ENCODE results near the gene PRAMEF12.
"Not testable (repeated sequence)": the region's sequence is repeated elsewhere in the genome, so short reads cannot be mapped to it uniquely, and the experiment has no call there.

The PRAMEF12 gene

DNA sequence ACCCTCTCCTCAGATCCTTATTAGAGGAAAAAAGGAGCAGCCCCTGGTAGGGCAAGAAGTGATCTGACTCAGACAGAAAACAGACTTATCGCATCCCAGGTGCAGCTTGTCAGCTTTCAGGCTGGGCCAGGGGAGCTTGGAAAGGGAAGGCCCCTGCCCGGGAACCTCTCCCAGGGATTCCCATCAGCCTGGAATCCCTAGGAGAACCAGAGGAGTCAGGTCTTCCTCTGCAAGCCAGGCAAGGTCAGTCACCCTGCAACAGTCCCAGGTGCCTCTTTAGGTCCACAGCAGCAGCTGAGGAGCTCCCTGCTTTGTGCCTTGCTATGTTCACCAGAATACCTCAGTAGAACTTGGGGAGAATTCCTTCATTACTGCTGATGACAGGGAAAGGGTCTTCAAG is 2.9 kb upstream of the PRAMEF12 start:
- DNase-seq (ENCODE audit: low spot score): no peak

- no peak for DNase-seq (ENCODE audit: low spot score)
Measured at GRCh38 chr1:12771186-12771585, 2.4 kb upstream of the PRAMEF12 start.

DNA sequence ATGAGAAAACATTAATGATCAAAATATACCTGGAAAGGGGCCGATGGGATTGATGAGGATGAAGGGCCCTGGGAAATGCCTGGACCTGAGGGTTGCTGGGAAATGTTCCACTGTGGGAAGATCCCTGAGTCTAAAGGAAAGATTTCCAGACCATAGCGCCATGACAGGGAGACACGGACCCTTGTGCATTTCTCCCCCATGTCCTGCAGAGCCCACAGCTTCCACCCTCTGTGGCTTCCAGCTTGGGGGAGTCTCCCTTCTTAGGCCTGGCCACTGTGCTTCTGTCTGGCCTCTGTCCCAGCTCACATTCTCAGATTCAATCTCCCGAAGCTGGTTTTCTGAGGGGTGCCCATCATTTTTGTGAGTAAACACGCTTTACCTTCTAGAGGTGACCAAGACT is 1.0 kb upstream of the PRAMEF12 start:
- DNase-seq (ENCODE audit: low spot score): no peak

DNA sequence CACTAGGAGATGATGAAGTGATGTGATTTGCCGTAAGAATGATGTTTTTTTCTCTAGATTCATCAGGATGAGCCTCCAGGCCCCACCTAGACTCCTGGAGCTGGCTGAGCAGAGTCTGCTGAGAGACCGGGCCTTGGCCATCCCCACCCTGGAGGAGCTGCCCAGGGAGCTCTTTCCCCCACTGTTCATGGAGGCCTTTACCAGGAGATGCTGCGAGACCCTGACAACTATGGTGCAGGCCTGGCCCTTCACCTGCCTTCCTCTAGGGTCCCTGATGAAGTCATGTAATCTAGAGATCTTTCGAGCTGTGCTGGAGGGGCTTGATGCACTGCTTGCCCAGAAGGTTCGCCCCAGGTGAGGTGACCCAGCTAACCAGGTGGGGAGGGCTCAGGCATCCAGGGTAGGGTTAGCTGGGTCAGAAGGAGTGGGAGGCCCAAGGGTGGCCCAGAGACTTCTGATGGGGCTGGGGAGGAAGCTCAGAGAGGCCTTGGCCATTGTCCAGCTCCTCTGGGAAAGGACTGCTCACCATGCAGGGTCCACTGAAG is 1.3 kb downstream of the PRAMEF12 start:
- DNase-seq (ENCODE audit: low spot score): no peak

- no peak for DNase-seq (ENCODE audit: low spot score)
Measured at GRCh38 chr1:12775443-12775842, 1.9 kb downstream of the PRAMEF12 start.

DNA sequence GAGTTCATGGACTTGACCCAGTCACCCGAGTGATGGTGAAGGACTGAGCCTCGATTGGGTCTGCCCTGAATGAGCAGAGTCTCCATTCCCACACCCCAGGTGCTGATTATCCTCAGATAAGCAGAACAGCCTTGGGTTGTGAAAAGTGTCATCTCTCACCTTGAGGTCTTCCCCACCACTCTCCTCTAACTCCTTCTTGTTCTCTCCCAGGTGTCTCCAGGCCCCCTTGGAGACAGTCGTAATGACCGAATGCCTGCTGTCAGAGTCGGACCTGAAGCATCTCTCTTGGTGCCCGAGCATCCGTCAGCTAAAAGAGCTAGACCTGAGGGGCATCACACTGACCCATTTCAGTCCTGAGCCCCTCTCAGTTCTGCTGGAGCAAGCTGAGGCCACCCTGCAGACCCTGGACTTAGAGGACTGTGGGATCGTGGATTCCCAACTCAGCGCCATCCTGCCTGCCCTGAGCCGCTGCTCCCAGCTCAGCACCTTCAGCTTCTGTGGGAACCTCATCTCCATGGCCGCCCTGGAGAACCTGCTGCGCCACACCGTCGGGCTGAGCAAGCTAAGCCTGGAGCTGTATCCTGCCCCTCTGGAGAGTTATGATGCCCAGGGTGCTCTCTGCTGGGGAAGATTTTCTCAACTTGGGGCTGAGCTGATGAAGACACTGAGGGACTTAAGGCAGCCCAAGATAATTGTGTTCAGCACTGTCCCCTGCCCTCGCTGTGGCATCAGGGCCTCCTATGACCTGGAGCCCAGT is 3.4 kb downstream of the PRAMEF12 start:
- DNase-seq (ENCODE audit: low spot score): no peak

DNA sequence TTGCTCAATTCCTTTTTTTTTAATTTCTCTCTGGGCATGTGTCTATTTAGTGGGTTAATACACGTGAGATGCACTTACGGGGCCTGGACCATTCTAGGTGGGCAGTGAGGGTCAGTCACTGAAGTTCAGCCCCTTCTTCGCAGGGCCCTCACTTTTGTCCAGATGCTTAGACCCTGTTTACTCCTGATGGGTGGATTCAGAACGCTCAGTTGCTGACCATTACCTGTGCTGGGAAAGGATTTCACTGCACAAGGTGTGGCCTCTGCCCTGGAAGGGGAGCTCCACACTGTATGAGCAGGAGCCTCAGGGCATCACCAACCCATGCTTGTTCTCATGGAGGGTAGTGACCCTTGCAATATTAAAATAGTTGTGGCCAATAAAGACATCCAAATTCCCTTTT is 4.5 kb downstream of the PRAMEF12 start:
- DNase-seq (ENCODE audit: low spot score): no peak

DNA sequence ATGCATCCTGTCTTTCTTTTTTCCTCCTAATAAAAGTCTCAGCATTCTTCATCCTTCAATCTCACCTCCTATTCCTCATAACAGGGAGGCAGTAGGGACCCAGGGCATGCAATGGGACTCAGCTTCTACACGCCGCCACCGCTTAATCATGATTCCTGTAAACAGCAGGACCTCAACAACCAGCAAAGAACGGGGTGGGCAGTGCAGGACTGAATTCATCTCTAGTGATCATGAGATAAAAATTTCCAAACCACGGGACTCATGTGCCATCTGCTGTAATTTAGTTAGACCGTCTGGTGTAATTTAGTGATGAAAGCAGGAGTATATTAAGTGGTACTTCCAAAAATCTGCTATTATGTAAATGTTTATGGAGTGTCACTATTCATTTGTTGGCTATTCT is 5.4 kb downstream of the PRAMEF12 start:
- DNase-seq (ENCODE audit: low spot score): no peak

DNA sequence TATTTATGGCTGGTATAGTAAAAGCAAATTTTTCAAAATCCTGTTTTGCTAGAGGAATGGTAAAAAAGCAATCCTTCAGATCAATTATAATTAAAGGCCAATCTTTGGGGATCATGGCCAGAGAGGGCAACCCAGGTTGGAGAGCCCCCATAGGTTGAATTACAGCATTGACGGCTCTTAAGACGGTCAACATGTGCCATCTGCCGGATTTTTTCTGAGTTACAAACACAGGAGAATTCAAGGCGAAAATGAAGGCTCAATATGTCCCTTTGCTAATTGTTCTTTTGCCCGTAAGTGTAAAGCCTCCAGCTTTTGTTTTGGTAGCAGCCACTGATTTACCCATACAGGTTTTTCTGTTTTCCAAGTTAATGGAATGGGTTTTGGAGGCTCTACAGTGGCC is 8.0 kb downstream of the PRAMEF12 start:
- not testable (repeated sequence) for DNase-seq (ENCODE audit: low spot score)

GRCh38 chr1:12783783-12784182 is 10.2 kb downstream of the PRAMEF12 start:
- not testable (repeated sequence) for DNase-seq (ENCODE audit: low spot score)

- DNase-seq (ENCODE audit: low spot score): not testable (repeated sequence)
Measured at GRCh38 chr1:12784729-12785128, 11.2 kb downstream of the PRAMEF12 start.

GRCh38 chr1:12791097-12791496 is 17.6 kb downstream of the PRAMEF12 start, which contains the start of gene PRAMEF1:
Gene PRAMEF1 (plus strand): TSS chr1:12791397. CDS start chr1:12793228, 1,831 bp downstream.
- not testable (repeated sequence) for DNase-seq (ENCODE audit: low spot score)

- no peak for DNase-seq (ENCODE audit: low spot score)
Measured at GRCh38 chr1:12798911-12799310, 25.4 kb downstream of the PRAMEF12 start.

- DNase-seq (ENCODE audit: low spot score): no peak
Measured at GRCh38 chr1:12799730-12800129, 26.2 kb downstream of the PRAMEF12 start.

GRCh38 chr1:12809933-12810332 is 36.4 kb downstream of the PRAMEF12 start:
- DNase-seq (ENCODE audit: low spot score): no peak

- no peak for DNase-seq (ENCODE audit: low spot score)
Measured at GRCh38 chr1:12810691-12811408, 37.3 kb downstream of the PRAMEF12 start.

GRCh38 chr1:12811409-12811784 is 37.9 kb downstream of the PRAMEF12 start:
- no peak for DNase-seq (ENCODE audit: low spot score)

- not testable (repeated sequence) for DNase-seq (ENCODE audit: low spot score)
Measured at GRCh38 chr1:12819061-12819460, 45.5 kb downstream of the PRAMEF12 start.

All from pons (tissue), 1 donor.